ENCODE measurements around the gene LRP1-AS. TPM values are rescaled to one million over a fixed set of nuclear protein-coding genes. Genes with fewer than 3 reads are reported as not detected.
A peak's percentile ranks its signal among the peaks of the same experiment; 100 is the strongest.

The LRP1-AS gene
- total RNA-seq, result not detected

DNA sequence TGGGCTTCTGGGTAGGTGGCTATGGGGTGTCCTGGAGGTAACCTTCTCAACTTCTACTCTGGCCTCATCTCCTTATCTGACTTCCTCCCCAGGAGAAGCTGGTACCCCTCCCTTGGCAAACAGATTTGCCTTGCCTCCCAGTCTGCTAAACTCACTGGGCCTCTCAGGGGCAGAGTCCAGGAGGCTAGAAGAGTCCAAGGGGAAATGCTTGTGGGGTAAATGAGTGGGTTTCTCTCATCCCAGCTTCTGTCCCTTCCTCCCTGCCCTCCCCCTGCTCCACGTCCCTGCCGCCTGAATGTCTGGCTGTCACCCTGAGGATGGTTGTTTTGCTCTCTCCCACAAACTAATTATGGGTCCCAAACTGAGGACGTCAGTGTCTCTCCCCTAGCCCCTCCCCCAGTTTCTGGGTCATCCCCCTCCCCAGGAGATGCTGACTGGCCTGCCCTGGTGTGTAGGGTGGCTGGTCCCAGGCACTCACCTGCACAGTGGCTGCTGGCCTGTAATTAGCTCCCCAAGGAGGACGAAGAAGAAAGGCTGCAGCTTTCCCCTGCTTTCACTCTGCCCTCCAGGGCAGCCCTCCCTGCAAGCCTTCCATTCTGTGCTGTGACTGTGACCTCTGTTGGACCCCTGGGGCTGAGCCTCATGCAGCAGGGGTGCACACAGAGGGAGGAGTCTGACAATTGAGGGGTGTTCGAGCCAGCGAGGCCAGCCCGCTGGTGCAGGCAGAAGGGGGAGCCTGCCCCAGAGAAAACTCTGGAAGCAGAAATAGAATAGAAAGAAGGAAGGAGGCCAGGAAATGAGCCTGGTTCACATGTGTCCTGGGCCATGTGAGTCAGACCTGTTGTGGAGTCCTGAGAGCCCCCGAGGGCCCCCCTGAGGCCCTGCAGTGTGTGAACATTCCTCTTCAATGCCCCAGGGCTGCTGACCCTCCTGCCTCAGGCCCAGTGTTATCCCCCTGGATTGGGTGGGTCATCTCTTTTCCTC lies at the start of gene LRP1-AS:
Gene LRP1-AS (minus strand): TSS at position 659 of the 984 bp plus-strand sequence.
- Histone ChIP-seq H3K27me3 (replicated peaks; ENCODE audit: insufficient read depth) (no peaks in the 10 kb centered on the region), H3K4me1 (replicated peaks) (peaks cover 1% of the 10 kb centered on the region), H3K4me3 (no peak within 1 kb of the TSS), H3K9me3 (no peaks in the 10 kb centered on the region), H3K36me3 (peaks cover 0 to 10% of the 10 kb centered on the region in 2 donors), H3K27ac (peak within 1 kb of the TSS; percentile 10 to 57)
- 59% methylated on average over 8 of the region's 8 CpGs for WGBS
- intact Hi-C loops (cut with DNase I), result no loop called here
- TF ChIP-seq CTCF (IDR thresholded peaks at IDR 0.05) (no peak), POLR2A (IDR thresholded peaks at IDR 0.05) (no peak), POLR2AphosphoS5 (IDR thresholded peaks at IDR 0.05) (no peak)
- DNase-seq (ENCODE audit: low spot score), result no peak

- no peak for DNase-seq (ENCODE audit: low spot score)
- peaks cover 8 to 39% of the 10 kb centered on the region in 2 donors for H3K36me3 ChIP-seq
- no peak overlapping the region for H3K4me3 ChIP-seq
- H3K4me1 ChIP-seq (replicated peaks), result no peaks in the 10 kb centered on the region
- intact Hi-C loops (cut with DNase I), result no loop called here
- TF ChIP-seq POLR2AphosphoS5 (IDR thresholded peaks at IDR 0.05), result no peak
- no peak for TF ChIP-seq CTCF (IDR thresholded peaks at IDR 0.05)
- TF ChIP-seq POLR2A (IDR thresholded peaks at IDR 0.05), result no peak
- H3K9me3 ChIP-seq, result no peaks in the 10 kb centered on the region
- WGBS, result 90% methylated on average over 21 of the region's 22 CpGs
- no peak overlapping the region for H3K27ac ChIP-seq
- H3K27me3 ChIP-seq (replicated peaks; ENCODE audit: insufficient read depth), result no peaks in the 10 kb centered on the region
Measured at GRCh38 chr12:57196956-57197355, 49.5 kb upstream of the LRP1-AS start.

GRCh38 chr12:57196439-57196838 lies 49.0 kb upstream of the LRP1-AS start:
- Histone ChIP-seq H3K27ac (no peak overlapping the region), H3K4me1 (replicated peaks) (no peaks in the 10 kb centered on the region), H3K4me3 (no peak overlapping the region), H3K36me3 (peaks cover 6 to 39% of the 10 kb centered on the region in 2 donors), H3K27me3 (replicated peaks; ENCODE audit: insufficient read depth) (no peaks in the 10 kb centered on the region), H3K9me3 (no peaks in the 10 kb centered on the region)
- 78% methylated on average over 4 of the region's 4 CpGs for WGBS
- DNase-seq (ENCODE audit: low spot score), result no peak
- intact Hi-C loops (cut with DNase I), result no loop called here
- no peak for TF ChIP-seq POLR2AphosphoS5 (IDR thresholded peaks at IDR 0.05)
- no peak for TF ChIP-seq POLR2A (IDR thresholded peaks at IDR 0.05)
- no peak for TF ChIP-seq CTCF (IDR thresholded peaks at IDR 0.05)

- no peaks in the 10 kb centered on the region for H3K9me3 ChIP-seq
- H3K27me3 ChIP-seq (replicated peaks; ENCODE audit: insufficient read depth), result no peaks in the 10 kb centered on the region
- TF ChIP-seq CTCF (IDR thresholded peaks at IDR 0.05) (no peak), POLR2A (IDR thresholded peaks at IDR 0.05) (no peak), POLR2AphosphoS5 (IDR thresholded peaks at IDR 0.05) (no peak)
- H3K27ac ChIP-seq, result no peak overlapping the region
- no peaks in the 10 kb centered on the region for H3K4me1 ChIP-seq (replicated peaks)
- peaks cover 6 to 36% of the 10 kb centered on the region in 2 donors for H3K36me3 ChIP-seq
- H3K4me3 ChIP-seq, result no peak overlapping the region
- WGBS, result 80% methylated on average over 33 of the region's 34 CpGs
- intact Hi-C loops (cut with DNase I), result no loop called here
- no peak for DNase-seq (ENCODE audit: low spot score)
Measured at GRCh38 chr12:57195611-57196371, 48.4 kb upstream of the LRP1-AS start.

Data from prostate gland (tissue), 2 donors.